ENCODE measurements around the gene RPS6KA4.

RPS6KA4 gene

DNA sequence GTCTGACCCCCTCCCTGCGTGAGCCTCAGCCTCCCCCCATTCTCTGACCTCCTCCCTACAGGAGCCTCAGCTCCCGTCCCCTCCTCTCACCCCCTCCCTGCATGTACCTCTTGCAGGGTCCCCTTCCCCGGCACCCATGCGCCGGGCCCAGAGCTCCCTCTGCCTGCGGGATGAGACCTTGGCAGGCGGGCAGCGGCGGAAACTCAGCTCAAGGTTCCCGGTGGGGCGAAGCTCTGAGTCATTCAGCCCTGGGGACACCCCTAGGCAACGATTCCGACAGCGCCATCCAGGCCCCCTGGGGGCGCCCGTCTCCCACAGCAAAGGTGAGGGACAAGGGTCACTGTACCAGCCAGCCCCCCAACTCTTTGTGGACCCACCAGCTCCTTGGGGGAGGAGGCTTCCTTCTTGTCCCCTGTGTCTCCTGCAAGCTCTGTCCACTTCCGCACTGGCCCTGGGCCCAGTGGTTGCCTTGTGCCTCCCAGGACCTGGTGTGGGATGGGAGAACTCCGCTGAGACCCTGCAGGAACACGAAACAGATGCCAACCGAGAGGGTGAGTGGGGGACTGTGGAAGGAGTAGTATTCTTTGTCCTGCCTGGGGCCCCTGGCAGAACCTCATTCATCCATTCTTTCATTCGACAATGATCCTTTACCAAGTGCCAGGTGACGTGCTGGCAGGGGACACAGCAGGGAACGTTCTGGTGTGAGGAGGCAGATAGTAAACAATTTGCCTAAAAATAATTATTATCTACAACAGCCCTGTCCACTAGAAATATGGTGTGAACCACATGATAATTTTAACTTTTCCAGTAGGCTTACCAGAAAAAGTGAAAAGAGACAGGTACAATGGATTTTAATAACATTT, 3.7 kb upstream of the RPS6KA4 start:
- TF ChIP-seq, protein P1, sequence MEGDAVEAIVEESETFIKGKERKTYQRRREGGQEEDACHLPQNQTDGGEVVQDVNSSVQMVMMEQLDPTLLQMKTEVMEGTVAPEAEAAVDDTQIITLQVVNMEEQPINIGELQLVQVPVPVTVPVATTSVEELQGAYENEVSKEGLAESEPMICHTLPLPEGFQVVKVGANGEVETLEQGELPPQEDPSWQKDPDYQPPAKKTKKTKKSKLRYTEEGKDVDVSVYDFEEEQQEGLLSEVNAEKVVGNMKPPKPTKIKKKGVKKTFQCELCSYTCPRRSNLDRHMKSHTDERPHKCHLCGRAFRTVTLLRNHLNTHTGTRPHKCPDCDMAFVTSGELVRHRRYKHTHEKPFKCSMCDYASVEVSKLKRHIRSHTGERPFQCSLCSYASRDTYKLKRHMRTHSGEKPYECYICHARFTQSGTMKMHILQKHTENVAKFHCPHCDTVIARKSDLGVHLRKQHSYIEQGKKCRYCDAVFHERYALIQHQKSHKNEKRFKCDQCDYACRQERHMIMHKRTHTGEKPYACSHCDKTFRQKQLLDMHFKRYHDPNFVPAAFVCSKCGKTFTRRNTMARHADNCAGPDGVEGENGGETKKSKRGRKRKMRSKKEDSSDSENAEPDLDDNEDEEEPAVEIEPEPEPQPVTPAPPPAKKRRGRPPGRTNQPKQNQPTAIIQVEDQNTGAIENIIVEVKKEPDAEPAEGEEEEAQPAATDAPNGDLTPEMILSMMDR (IDR thresholded peaks at IDR 0.05), result peak; percentile 81

DNA sequence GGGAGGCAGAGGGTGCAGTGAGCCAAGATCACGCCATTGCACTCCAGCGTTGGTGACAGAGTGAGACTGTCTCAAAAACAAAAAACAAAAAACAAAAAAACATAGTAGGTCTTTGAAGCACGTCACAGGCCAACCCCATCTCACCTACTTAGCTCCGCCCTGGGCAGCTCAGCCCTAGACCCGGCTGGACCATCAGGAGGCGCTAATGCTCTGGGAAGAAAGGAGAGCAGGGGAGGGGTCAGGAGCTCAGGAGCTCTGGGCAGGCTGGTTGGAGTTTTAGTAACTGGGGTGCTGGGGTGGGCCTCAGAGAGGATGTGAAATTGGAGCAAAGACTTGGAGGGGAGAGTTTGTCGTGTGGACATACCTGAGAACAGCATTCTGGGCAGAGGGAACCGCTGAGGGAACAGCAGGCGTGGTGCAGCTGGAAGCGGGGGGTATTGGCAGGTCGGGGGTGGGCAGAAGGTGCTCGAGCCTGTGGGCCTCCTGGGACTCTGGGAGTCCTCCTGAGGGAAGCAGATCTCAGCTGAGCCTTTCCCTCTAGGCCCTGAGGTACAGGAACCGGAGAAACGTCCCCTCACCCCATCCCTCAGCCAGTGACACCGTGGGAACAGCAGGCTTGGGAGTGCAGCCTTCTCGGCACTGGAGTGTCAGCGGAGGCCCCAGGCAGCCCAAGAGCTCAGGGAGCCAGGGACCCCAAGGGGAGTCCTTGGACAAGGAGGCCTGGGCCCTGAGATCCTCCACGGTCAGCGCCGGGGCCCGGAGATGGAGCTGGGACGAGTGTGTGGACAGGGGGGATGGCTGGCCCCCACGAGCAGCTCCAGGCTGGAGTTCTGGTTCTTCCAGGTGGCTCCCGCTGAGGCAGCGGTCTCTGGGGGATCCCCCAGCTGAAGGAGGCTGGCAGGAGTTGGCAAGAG, 2.2 kb upstream of the RPS6KA4 start:
- TF ChIP-seq, protein P1 (IDR thresholded peaks at IDR 0.05), result peak; percentile 79

GRCh38 chr11:64357446-64357845, 1.5 kb upstream of the RPS6KA4 start:
- TF ChIP-seq, protein P1 (IDR thresholded peaks at IDR 0.05), result no peak

DNA sequence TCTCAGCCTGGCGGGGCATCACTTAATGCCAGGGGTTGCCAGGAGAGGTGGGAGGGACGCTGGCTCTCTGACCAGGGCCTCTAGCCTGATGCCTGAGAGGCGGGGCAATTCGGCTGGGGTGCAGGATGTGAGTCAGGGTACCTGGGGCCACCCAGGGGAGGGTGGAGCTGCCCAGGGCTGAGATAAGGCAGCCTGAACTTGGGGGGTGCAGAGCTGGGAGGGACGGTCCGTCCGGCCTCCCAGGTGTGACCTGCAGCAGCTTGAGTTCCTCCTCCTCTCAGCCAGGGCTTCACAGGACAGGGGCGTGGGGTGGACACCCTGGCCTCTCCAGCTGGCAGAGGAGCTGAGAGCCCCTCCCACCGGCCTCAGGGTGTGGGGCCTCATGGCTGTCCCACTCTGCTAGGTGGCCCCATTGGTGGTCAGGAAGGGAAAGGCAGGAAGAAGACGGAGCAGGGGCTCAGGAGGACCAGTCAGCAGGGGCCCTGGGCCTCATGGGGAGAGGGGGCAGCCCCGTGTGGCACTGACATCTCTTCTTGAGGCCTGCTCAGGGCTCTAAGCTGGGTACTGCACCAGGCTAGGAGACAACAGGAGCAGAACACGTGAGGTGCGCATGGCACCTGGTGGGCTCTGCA, 942 bp upstream of the RPS6KA4 start:
- TF ChIP-seq, protein P1 (IDR thresholded peaks at IDR 0.05), result no peak

DNA sequence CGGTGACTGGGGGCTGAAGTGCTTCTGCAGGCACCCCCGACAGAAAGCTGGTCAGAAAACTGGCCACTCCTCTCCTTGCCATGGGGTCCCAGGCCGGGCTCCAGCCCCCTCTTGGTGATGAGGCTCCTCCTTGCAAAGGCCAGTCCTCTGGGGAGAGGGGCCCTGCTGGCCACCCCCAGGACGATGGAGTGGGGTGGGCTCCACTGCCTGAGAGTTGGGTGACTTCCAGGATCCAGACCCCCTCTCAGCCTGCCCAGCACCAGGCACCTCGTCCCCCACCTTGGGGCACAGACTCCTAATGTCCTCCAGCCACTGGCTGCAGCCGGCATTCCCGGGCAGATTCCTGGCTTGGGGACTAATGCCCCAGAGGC, 441 bp upstream of the RPS6KA4 start:
- TF ChIP-seq, protein P1 (IDR thresholded peaks at IDR 0.05), result no peak

GRCh38 chr11:64359712-64360445, 917 bp downstream of the RPS6KA4 start:
- TF ChIP-seq, protein P1 (IDR thresholded peaks at IDR 0.05), result peak; percentile 59

Measured in LNCAP (cell line).